ENCODE data around the gene TGOLN2. TPM values are rescaled to one million over a fixed set of nuclear protein-coding genes. Genes with fewer than 3 reads are reported as not detected.

TGOLN2 gene
- total and polyA plus RNA-seq, 2 of the 13 experiments (the other 11 are each of a cell fraction or from before 2014, with no cell fraction given) = 99.6 to 155 TPM

- peaks cover 82% of the 10 kb centered on the region for H3K4me1 ChIP-seq (ENCODE audit: insufficient read depth, low read length)
- no peaks in the 10 kb centered on the region for H3K79me2 ChIP-seq (ENCODE audit: insufficient read depth, low read length)
- 0 out of 2 replicates have a peak overlapping the region, but pooled peaks have one; percentile 76 for H3K9ac ChIP-seq (ENCODE audit: insufficient read depth, low read depth, low read length)
- no peak overlapping the region for H3K27ac ChIP-seq (ENCODE audit: extremely low read length, insufficient read depth, low read length)
- BruUV-seq (replicated peaks) = no TSS peak
- peak overlapping the region; percentile 96 for H3K4me2 ChIP-seq (ENCODE audit: low read depth, low read length)
- H4K20me1 ChIP-seq (ENCODE audit: insufficient read depth, low read length) = no peaks in the 10 kb centered on the region
- intact Hi-C loops (cut with micrococcal nuclease; ENCODE audit: unreplicated experiment) = loop anchor here (2.0 to 10.0 kb wide), 2 partner anchors 17 to 383 kb away; no protein-coding TSS in a partner anchor
- CTCF ChIA-PET (ENCODE audit: low intra/inter-chr PET ratio, low total read pairs) = no interaction called here
- peak overlapping the region in 2 of 3 experiments; percentile 37 to 70; a peak in 2 of 6 replicates for H3K4me3 ChIP-seq (replicated peaks in 1 of 3; ENCODE audit: insufficient read depth in 1 of 3, low read depth in 2 of 3, low read length in 3 of 3)
- in situ Hi-C loops (cut with HindIII; ENCODE audit: extremely low pct_ligation_motif_present, low pct_unique_long_range_greater_than_20kb) = no loop called here
- H3K9me3 ChIP-seq (ENCODE audit: low read length) = no peaks in the 10 kb centered on the region
- POLR2A ChIA-PET = interaction anchor here (1.0 to 3.0 kb wide), 9 partner anchors 11 to 362 kb away, joined by 3 to 33 read pairs (median 23); partner anchors contain the start of genes ELMOD3, MAT2A, RETSAT and RNF181
- no peak for ATAC-seq
- no peaks in the 10 kb centered on the region for H3K27me3 ChIP-seq (ENCODE audit: control insufficient read depth in 1 of 2, insufficient read depth in 2 of 2, low read length in 2 of 2)
- no peaks in the 10 kb centered on the region for H3K36me3 ChIP-seq (replicated peaks in 1 of 2; ENCODE audit: control insufficient read depth in 1 of 2, insufficient read depth in 2 of 2, low read length in 2 of 2)
- 83% methylated on average over 6 of the region's 6 CpGs for WGBS (ENCODE audit: low lambda C conversion rate)
- TF ChIP-seq ZNF512 (CRISPR knock-in tag; IDR thresholded peaks at IDR 0.05) = 0 out of 2 replicates have a peak, but pooled peaks have one; percentile 42
- TF ChIP-seq PCBP1 (IDR thresholded peaks at IDR 0.05; ENCODE audit: borderline replicate concordance, low read depth, low read length) = 0 out of 2 replicates have a peak, but pooled peaks have one; percentile 63
- TF ChIP-seq HNRNPK (IDR thresholded peaks at IDR 0.05; ENCODE audit: low read depth, low read length, poor library complexity, severe bottlenecking) = peak; percentile 97
- TF ChIP-seq ZNF18 (CRISPR knock-in tag; IDR thresholded peaks at IDR 0.05; ENCODE audit: insufficient replicate concordance) = no peak
- peak; percentile 97 for TF ChIP-seq PCBP2 (optimal IDR thresholded peaks at IDR 0.05; ENCODE audit: low read depth, low read length, poor library complexity, severe bottlenecking)
- 0 out of 2 replicates have a peak, but pooled peaks have one; percentile 9 for TF ChIP-seq MAX (IDR thresholded peaks at IDR 0.05)
- no peak for TF ChIP-seq PHF20 (CRISPR knock-in tag; IDR thresholded peaks at IDR 0.05)
- TF ChIP-seq ZNF746 (CRISPR knock-in tag; IDR thresholded peaks at IDR 0.05) = 0 out of 2 replicates have a peak, but pooled peaks have one; percentile 52
- DNase-seq (ENCODE audit: low spot score) = no peak
- FAIRE-seq = no peak
- no peak overlapping the region for H2AFZ ChIP-seq (ENCODE audit: low read length)
These were observed 19.6 kb downstream of the TGOLN2 start for GRCh38 chr2:85308201-85308600.

All from HepG2 (cell line).